Spleen (tissue), 11 donors: ENCODE data around the gene SLC35B1. TPM values are rescaled to one million over a fixed set of nuclear protein-coding genes. Genes with fewer than 3 reads are reported as not detected.
"Not testable (repeated sequence)": the region's sequence is repeated elsewhere in the genome, so short reads cannot be mapped to it uniquely, and the experiment has no call there.

Experiments used
- DNase-seq: peaks from one replicate; pipeline ENCODE4 v3.0.0-alpha.2; 2020
- H3K27ac ChIP-seq, 8 donors: fragments of 200-600 bp; sonication (generic) in 7 of 8; 1 replicate in 4 of 8; 2 replicates in 4 of 8; pipeline versions ENCODE4 v1.5.0 to v1.8.0; 2016 to 2021; ENCODE audit warnings: inconsistent platforms in 4 of 8, mild to moderate bottlenecking in 4 of 8, moderate library complexity in 1 of 8
- H3K27me3 ChIP-seq, 7 donors: fragments of 200-600 bp; sonication (generic) in 6 of 7; replicated peaks in 1 of 7; 1 replicate in 4 of 7; 2 replicates in 3 of 7; pipeline versions ENCODE4 v1.5.0 to v1.8.0; 2016 to 2021; ENCODE audit warnings: inconsistent platforms in 3 of 7, mild to moderate bottlenecking in 1 of 7
- H3K36me3 ChIP-seq, 6 donors: fragments of 200-600 bp; sonication (generic) in 5 of 6; 1 replicate in 4 of 6; 2 replicates in 2 of 6; pipeline versions ENCODE4 v1.5.0 to v1.8.0; 2016 to 2021; ENCODE audit warnings: inconsistent platforms in 2 of 6
- H3K4me1 ChIP-seq, 6 donors: fragments of 200-600 bp; sonication (generic) in 5 of 6; 1 replicate in 3 of 6; 2 replicates in 3 of 6; pipeline versions ENCODE4 v1.5.0 to v1.8.0; 2016 to 2021; ENCODE audit warnings: inconsistent platforms in 3 of 6
- H3K4me3 ChIP-seq, 8 donors: fragments of 200-600 bp; sonication (generic) in 7 of 8; 1 replicate in 4 of 8; 2 replicates in 4 of 8; pipeline versions ENCODE4 v1.5.0 to v1.8.0; 2016 to 2021; ENCODE audit warnings: inconsistent platforms in 4 of 8, mild to moderate bottlenecking in 4 of 8, moderate library complexity in 2 of 8
- H3K9me3 ChIP-seq, 8 donors: fragments of 200-600 bp; sonication (generic) in 7 of 8; 1 replicate in 4 of 8; 2 replicates in 4 of 8; pipeline versions ENCODE4 v1.5.0 to v1.8.0; 2016 to 2021; ENCODE audit warnings: inconsistent platforms in 4 of 8
- POLR2A ChIP-seq, 3 donors: fragments of 450-650 bp; IDR thresholded peaks; one replicate each; pipeline ENCODE4 v1.5.1; 2017; ENCODE audit warnings: antibody characterized with exemption in 3 of 3, mild to moderate bottlenecking in 1 of 3
- POLR2AphosphoS5 ChIP-seq, 3 donors: sonication (generic); formaldehyde crosslinking; IDR thresholded peaks; one replicate each; pipeline ENCODE4 v1.5.1; 2017; ENCODE audit warnings: antibody characterized with exemption in 3 of 3
- WGBS, 5 donors: extraction: QIAGEN DNeasy Blood & Tissue Kit in 3 of 5; methylation state at CpG; one replicate each; pipeline versions ENCODE4 v1.1.5 to v1.1.7; 2013 to 2018; 5-methylcytosine and 5-hydroxymethylcytosine counted together
- intact Hi-C: fragments of 100-400 bp; cut with DNase I; formaldehyde crosslinking; loops from one replicate; pipeline ENCODE4 v1.15.0; 2023; ENCODE audit warnings: low total_unique reads
- polyA plus RNA-seq, 3 donors: library from polyadenylated mRNA; stranded (reverse); fragments of 200-250 nt; gene quantifications; one replicate each; pipeline ENCODE4 v1.2.1, GENCODE V29; 2013
- total RNA-seq, 7 donors: library from RNA; depleted of rRNA in 3 of 7; stranded (reverse); fragments of >200 nt in 3 of 7; fragmentation: NEBNext Ultra II Directional in 4 of 7; extraction: Animal tissue kit (Norgen Biotek cat#: 25700) in 4 of 7; gene quantifications; one replicate each; pipeline versions ENCODE4 v1.1.0 to v1.2.1, GENCODE V29; 2016 to 2021
- TF ChIP-seq, protein P1 (sequence below), 11 experiments: fragments of 200-600 bp in 7 of 11; fragments of 450-650 bp in 4 of 11; sonication (generic) in 4 of 11; IDR thresholded peaks in 8 of 11; conservative IDR thresholded peaks in 3 of 11; 1 replicate in 7 of 11; 2 replicates in 4 of 11; pipeline versions ENCODE4 v1.4.0 to v1.8.0; 2016 to 2021; ENCODE audit warnings: antibody characterized with exemption in 11 of 11, inconsistent platforms in 4 of 11, mild to moderate bottlenecking in 1 of 11
- donor health status: healthy with polysubstance abuse.
- donor health status: DM: no; HTN: no; CAD: no; lungs with moderate emphysema.
- donor health status: DM: no; HTN: no; CAD: no.
- donor health status: Bipolar disorder and iron deficiency.
- donor health status: healthy.
- donor health status: DM: no; HTN: no; CAD: no.
- donor health status: DM: yes; HTN: yes; CAD: no.

SLC35B1 gene
- total and polyA plus RNA-seq, 10 donors: 23.7 to 69.9 (median 45.3) TPM

DNA sequence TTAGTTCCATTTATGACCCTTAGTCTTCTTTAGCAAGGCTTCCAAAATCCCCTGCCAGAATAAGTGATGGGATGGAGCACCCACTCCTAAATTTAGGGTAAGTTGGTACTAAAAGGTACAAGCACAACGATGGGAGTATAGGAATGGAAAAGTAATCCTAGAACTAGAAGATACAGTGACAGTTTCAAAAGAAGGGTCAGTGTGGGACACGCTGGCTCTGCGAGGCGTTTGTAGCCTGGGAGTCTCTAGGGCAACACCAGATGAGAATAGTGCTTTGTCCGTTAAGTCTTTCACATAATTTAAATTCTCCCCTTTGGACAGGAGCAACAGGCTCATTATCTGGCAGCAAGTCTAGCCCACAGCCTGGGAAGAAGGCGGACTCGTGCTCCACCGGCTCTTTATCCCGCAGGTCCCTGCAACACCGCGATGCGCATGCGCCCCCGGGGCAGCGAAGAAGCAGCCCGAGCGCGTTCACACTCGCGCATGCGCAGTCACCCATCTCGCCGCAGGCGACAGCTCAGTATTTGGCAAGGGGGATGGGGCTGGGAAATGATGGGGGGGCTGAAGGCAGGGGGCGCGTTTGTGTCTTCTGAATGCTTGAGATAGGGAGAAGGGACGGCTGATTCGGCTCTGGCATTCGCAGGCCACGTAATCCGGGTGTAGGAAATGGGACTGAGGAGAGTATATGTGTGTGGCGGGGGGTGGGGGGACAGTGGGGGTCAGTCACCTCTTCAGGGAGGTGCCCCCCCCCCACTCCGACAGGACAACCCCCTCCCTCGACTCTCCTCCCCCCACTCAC is 30.4 kb downstream of the SLC35B1 start:
- peak overlapping the region; percentile 94 to 100 (median 98) for H3K27ac ChIP-seq

DNA sequence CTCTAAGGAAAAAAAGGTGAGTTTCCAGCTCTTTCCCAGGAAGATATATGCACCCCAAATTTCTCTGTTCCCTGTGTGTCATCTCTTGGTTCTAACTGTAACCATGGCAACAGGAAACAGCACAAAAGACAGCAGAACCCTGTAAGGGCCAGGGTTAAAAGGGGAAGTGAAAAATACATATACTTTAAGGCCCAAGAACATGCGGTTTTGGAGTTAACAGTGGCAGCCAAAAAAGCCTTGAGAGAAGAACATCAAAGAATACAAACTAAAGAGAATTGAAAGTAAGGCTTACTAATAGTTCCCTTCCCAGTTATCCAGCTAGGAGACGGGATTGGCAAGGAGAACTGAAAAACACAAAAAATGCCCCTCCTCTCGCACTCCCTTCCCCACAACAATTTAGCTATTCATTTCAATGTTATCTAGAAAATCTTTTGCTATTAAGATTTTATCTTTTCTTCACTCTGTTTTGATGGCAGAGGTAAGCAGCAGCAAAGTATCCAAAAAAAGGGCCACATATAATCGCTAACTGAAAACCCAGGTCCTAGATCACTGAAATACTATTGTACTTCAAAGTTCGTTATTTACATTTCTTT is 31.4 kb downstream of the SLC35B1 start:
- TF ChIP-seq, protein P1, sequence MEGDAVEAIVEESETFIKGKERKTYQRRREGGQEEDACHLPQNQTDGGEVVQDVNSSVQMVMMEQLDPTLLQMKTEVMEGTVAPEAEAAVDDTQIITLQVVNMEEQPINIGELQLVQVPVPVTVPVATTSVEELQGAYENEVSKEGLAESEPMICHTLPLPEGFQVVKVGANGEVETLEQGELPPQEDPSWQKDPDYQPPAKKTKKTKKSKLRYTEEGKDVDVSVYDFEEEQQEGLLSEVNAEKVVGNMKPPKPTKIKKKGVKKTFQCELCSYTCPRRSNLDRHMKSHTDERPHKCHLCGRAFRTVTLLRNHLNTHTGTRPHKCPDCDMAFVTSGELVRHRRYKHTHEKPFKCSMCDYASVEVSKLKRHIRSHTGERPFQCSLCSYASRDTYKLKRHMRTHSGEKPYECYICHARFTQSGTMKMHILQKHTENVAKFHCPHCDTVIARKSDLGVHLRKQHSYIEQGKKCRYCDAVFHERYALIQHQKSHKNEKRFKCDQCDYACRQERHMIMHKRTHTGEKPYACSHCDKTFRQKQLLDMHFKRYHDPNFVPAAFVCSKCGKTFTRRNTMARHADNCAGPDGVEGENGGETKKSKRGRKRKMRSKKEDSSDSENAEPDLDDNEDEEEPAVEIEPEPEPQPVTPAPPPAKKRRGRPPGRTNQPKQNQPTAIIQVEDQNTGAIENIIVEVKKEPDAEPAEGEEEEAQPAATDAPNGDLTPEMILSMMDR (IDR thresholded peaks at IDR 0.05 in 8 of 11, conservative IDR thresholded peaks at IDR 0.05 in 3 of 11): no peak
- TF ChIP-seq POLR2AphosphoS5 (IDR thresholded peaks at IDR 0.05) (no peak), POLR2A (IDR thresholded peaks at IDR 0.05) (no peak)
- H3K36me3 ChIP-seq: peaks cover 0 to 42% (median 1%) of the 10 kb centered on the region in 6 donors
- DNase-seq: no peak
- H3K4me1 ChIP-seq: peaks cover 33 to 70% (median 62%) of the 10 kb centered on the region in 6 donors
- intact Hi-C loops: no loop called here
- H3K27ac ChIP-seq: peak overlapping the region; percentile 29 to 100 (median 98)
- H3K27me3 ChIP-seq: no peaks in the 10 kb centered on the region
- no peaks in the 10 kb centered on the region for H3K9me3 ChIP-seq
- 18 to 30% (median 22%) methylated on average over 5 of the region's 5 CpGs for WGBS, 5 donors
- H3K4me3 ChIP-seq: peak overlapping the region in 7 of 8 donors; percentile 41 to 77 (median 58)

More for the DNA sequence above, 30.4 kb downstream of the SLC35B1 start:
- 0 to 2% (median 0%) methylated on average over 22 to 34 of the region's 34 CpGs for WGBS, 5 donors
- intact Hi-C loops: no loop called here
- Histone ChIP-seq H3K9me3 (no peaks in the 10 kb centered on the region), H3K4me1 (peaks cover 31 to 69% (median 58%) of the 10 kb centered on the region in 6 donors), H3K36me3 (peaks cover 0 to 34% (median 1%) of the 10 kb centered on the region in 6 donors), H3K4me3 (peak overlapping the region; percentile 41 to 77 (median 61)), H3K27me3 (no peaks in the 10 kb centered on the region)
- TF ChIP-seq POLR2A (IDR thresholded peaks at IDR 0.05) (no peak), POLR2AphosphoS5 (IDR thresholded peaks at IDR 0.05) (no peak)
- TF ChIP-seq, protein P1 (IDR thresholded peaks at IDR 0.05 in 8 of 11, conservative IDR thresholded peaks at IDR 0.05 in 3 of 11): peak in 4 of 11 experiments; percentile 5 to 22 (median 15)
- peak; percentile 98 for DNase-seq

DNA sequence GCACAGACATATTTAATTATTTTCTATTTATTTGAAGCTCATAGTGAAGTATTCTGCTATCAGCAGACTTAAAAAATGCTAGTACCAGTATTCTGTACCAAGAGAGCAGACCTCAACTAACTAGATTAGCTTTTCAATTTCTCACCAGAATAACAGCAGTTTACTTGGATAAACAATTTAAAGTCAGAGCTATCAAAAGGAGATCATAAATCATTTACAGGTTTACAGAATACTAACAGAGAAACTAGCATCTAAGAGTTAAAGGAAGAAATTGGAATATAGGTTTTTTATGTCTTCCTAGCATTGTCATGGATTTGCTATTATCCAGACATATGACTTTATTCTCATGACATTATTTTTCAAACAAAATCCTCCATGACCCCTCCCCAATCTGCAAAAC is 33.3 kb downstream of the SLC35B1 start:
- peaks cover 35 to 85% (median 77%) of the 10 kb centered on the region in 6 donors for H3K4me1 ChIP-seq
- intact Hi-C loops: no loop called here
- no peak for DNase-seq
- H3K27ac ChIP-seq: no peak overlapping the region
- no peaks in the 10 kb centered on the region for H3K27me3 ChIP-seq
- TF ChIP-seq, protein P1 (IDR thresholded peaks at IDR 0.05 in 8 of 11, conservative IDR thresholded peaks at IDR 0.05 in 3 of 11): no peak
- TF ChIP-seq POLR2AphosphoS5 (IDR thresholded peaks at IDR 0.05) (no peak), POLR2A (IDR thresholded peaks at IDR 0.05) (no peak)
- no peaks in the 10 kb centered on the region for H3K9me3 ChIP-seq
- H3K4me3 ChIP-seq: no peak overlapping the region
- peaks cover 0 to 45% (median 1%) of the 10 kb centered on the region in 6 donors for H3K36me3 ChIP-seq

DNA sequence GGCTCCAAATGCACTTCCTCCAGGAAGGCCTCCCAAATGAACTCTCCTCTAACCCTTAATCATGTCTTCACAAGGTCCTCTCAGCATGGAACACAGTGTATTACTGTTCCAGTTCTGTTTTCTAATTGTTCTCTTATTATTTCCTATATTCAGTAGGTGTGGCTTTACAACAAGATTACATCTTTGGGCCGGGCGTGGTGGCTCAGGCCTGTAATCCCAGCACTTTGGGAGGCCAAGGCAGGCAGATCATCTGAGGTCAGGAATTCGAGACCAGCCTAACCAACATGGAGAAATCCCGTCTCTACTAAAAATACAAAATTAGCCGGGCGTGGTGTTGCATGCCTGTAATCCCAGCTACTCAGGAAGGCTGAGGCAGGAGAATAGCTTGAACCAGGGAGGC is 34.1 kb downstream of the SLC35B1 start:
- H3K27me3 ChIP-seq, H3K4me3 ChIP-seq, intact Hi-C loops, H3K9me3 ChIP-seq: not testable (repeated sequence)
- peaks cover 35 to 94% (median 81%) of the 10 kb centered on the region in 6 donors for H3K4me1 ChIP-seq
- peak overlapping the region in 2 of 8 donors; percentile 21 to 28 for H3K27ac ChIP-seq
- peaks cover 0 to 45% (median 1%) of the 10 kb centered on the region in 6 donors for H3K36me3 ChIP-seq
- peak; percentile 51 for DNase-seq
- 80 to 86% (median 81%) methylated on average over 6 of the region's 6 CpGs for whole genome bisulfite sequencing, 5 donors
